OCI-LY3 (cell line): Measurements from ENCODE around the gene GCAT.

Experiments used
- EZH2phosphoT487 ChIP-seq: fragments of 200-600 bp; shearing (Covaris generic); IDR thresholded peaks from 2 replicates; pipeline ENCODE4 v1.6.1; 2018; ENCODE audit warnings: antibody characterized with exemption, mixed run types, low read depth
- TF ChIP-seq, protein P1 (sequence below): fragments of 200-600, 300-600 bp; sonication (generic); IDR thresholded peaks from 2 replicates; pipeline ENCODE4 v1.5.1; 2014; ENCODE audit warnings: antibody characterized with exemption, low read length, low read depth

GRCh38 chr22:37855462-37855861 lies 47.7 kb downstream of the GCAT start:
- no peak for TF ChIP-seq EZH2phosphoT487
- TF ChIP-seq, protein P1, sequence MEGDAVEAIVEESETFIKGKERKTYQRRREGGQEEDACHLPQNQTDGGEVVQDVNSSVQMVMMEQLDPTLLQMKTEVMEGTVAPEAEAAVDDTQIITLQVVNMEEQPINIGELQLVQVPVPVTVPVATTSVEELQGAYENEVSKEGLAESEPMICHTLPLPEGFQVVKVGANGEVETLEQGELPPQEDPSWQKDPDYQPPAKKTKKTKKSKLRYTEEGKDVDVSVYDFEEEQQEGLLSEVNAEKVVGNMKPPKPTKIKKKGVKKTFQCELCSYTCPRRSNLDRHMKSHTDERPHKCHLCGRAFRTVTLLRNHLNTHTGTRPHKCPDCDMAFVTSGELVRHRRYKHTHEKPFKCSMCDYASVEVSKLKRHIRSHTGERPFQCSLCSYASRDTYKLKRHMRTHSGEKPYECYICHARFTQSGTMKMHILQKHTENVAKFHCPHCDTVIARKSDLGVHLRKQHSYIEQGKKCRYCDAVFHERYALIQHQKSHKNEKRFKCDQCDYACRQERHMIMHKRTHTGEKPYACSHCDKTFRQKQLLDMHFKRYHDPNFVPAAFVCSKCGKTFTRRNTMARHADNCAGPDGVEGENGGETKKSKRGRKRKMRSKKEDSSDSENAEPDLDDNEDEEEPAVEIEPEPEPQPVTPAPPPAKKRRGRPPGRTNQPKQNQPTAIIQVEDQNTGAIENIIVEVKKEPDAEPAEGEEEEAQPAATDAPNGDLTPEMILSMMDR = no peak
